Right lobe of liver (tissue), 4 donors: Measurements from ENCODE around the gene COL28A1.

Experiments
- POLR2A ChIP-seq: fragments of 450-650 bp; IDR thresholded peaks from one replicate; pipeline ENCODE4 v1.6.1; 2017; ENCODE audit warnings: antibody characterized with exemption, mild to moderate bottlenecking
- TF ChIP-seq, protein P1 (sequence below), 4 donors: fragments of 200-600 bp in 3 of 4; fragments of 450-650 bp in 1 of 4; IDR thresholded peaks; one replicate each; pipeline versions ENCODE4 v1.5.1 to v1.8.0; 2016 to 2022; ENCODE audit warnings: antibody characterized with exemption in 4 of 4, mild to moderate bottlenecking in 2 of 4
- donor health status: DM: no; HTN: no; CAD: no.
- donor health status: DM: no; HTN: no; CAD: no.
- donor health status: DM: no; HTN: yes; CAD: no.

GRCh38 chr7:7489546-7489945, 46.1 kb downstream of the COL28A1 start:
- TF ChIP-seq, protein P1, sequence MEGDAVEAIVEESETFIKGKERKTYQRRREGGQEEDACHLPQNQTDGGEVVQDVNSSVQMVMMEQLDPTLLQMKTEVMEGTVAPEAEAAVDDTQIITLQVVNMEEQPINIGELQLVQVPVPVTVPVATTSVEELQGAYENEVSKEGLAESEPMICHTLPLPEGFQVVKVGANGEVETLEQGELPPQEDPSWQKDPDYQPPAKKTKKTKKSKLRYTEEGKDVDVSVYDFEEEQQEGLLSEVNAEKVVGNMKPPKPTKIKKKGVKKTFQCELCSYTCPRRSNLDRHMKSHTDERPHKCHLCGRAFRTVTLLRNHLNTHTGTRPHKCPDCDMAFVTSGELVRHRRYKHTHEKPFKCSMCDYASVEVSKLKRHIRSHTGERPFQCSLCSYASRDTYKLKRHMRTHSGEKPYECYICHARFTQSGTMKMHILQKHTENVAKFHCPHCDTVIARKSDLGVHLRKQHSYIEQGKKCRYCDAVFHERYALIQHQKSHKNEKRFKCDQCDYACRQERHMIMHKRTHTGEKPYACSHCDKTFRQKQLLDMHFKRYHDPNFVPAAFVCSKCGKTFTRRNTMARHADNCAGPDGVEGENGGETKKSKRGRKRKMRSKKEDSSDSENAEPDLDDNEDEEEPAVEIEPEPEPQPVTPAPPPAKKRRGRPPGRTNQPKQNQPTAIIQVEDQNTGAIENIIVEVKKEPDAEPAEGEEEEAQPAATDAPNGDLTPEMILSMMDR (IDR thresholded peaks at IDR 0.05): no peak
- TF ChIP-seq POLR2A: no peak
